OCI-LY7 (cell line): ENCODE data around the gene ACAT2. TPM values are rescaled to one million over a fixed set of nuclear protein-coding genes. Genes with fewer than 3 reads are reported as not detected.

Source experiments
- BruUV-seq: library from RNA; stranded (reverse); fragments of 400-500 nt; replicated peaks from 2 replicates; lab custom pipeline; 2021; lab: Mats Ljungman, UMichigan
- CTCF ChIA-PET: fragments of 300-600 bp; sonication (Branson Sonifier 250); formaldehyde crosslinking; loops from one replicate; lab custom pipeline; 2022; ENCODE audit warnings: antibody characterized with exemption; ENCODE audit not compliant: unreplicated experiment; lab: Charles Lee
- POLR2A ChIA-PET: fragments of 300-600 bp; sonication (Branson Sonifier 250); formaldehyde crosslinking; loops from one replicate; lab custom pipeline; 2022; ENCODE audit warnings: antibody characterized with exemption; lab: Charles Lee
- DNase-seq: peaks from one replicate; pipeline ENCODE4 v3.0.0-alpha.2; 2015; ENCODE audit warnings: low spot score
- H2AFZ ChIP-seq: fragments of 200-600 bp; sonication (generic), shearing (Covaris generic); 2 replicates; pipeline ENCODE4 v1.6.1; 2014; ENCODE audit warnings: mild to moderate bottlenecking, antibody characterized with exemption, low read length, moderate library complexity
- H3K27ac ChIP-seq: fragments of 200-600 bp; sonication (generic); 2 replicates; pipeline ENCODE4 v1.5.1; 2014; ENCODE audit warnings: mixed run types, low read depth, mild to moderate bottlenecking, moderate library complexity, low read length, inconsistent platforms; ENCODE audit not compliant: poor library complexity, severe bottlenecking
- H3K36me3 ChIP-seq: fragments of 200-600 bp; sonication (generic); 2 replicates; pipeline ENCODE4 v1.6.1; 2014; ENCODE audit warnings: mild to moderate bottlenecking, antibody characterized with exemption, low read length, moderate library complexity, mixed read lengths; ENCODE audit not compliant: insufficient read depth
- H3K4me1 ChIP-seq: fragments of 200-600 bp; sonication (generic); 2 replicates; pipeline ENCODE4 v1.5.1; 2014; ENCODE audit warnings: mild to moderate bottlenecking, low read length; ENCODE audit not compliant: insufficient read depth, poor library complexity, severe bottlenecking
- H3K4me2 ChIP-seq: fragments of 200-600 bp; sonication (generic); 2 replicates; pipeline ENCODE4 v1.6.1; 2014; ENCODE audit warnings: mild to moderate bottlenecking, low read length
- H3K4me3 ChIP-seq: fragments of 200-600 bp; sonication (generic); 2 replicates; pipeline ENCODE4 v1.5.1; 2014; ENCODE audit warnings: mild to moderate bottlenecking, low read depth, low read length; ENCODE audit not compliant: poor library complexity, severe bottlenecking
- H3K79me2 ChIP-seq: fragments of 200-600 bp; sonication (generic); 2 replicates; pipeline ENCODE4 v1.6.1; 2016; ENCODE audit warnings: low read depth, mild to moderate bottlenecking, low read length, moderate library complexity, mixed read lengths; ENCODE audit not compliant: insufficient read depth
- H3K9me2 ChIP-seq: fragments of 200-600 bp; sonication (generic); 2 replicates; pipeline ENCODE4 v1.6.1; 2016; ENCODE audit warnings: mild to moderate bottlenecking, low read length, mixed read lengths; ENCODE audit not compliant: insufficient read depth
- H3K9me3 ChIP-seq: fragments of 200-600 bp; sonication (generic); 2 replicates; pipeline ENCODE4 v1.6.1; 2014; ENCODE audit warnings: mild to moderate bottlenecking, mixed run types, low read length, mixed read lengths
- H4K20me1 ChIP-seq: fragments of 200-600 bp; sonication (generic); 2 replicates; pipeline ENCODE4 v1.6.1; 2014; ENCODE audit warnings: mild to moderate bottlenecking, antibody characterized with exemption, low read length, moderate library complexity, mixed read lengths; ENCODE audit not compliant: insufficient read depth
- EZH2phosphoT487 ChIP-seq: fragments of 200-600 bp; sonication (generic); IDR thresholded peaks from 2 replicates; pipeline ENCODE4 v1.6.1; 2018; ENCODE audit warnings: low read depth, borderline replicate concordance, mild to moderate bottlenecking, mixed run types, antibody characterized with exemption, low read length, moderate library complexity, mixed read lengths
- intact Hi-C: fragments of 100-400 bp; cut with micrococcal nuclease; formaldehyde crosslinking; loops from one replicate; pipeline ENCODE4 v1.10.0; 2022; ENCODE audit not compliant: unreplicated experiment
- total RNA-seq, 2 experiments: library from RNA; depleted of rRNA in 1 of 2; stranded (reverse); fragments of >200 nt in 1 of 2; shearing (Covaris generic) in 1 of 2; gene quantifications; 2 replicates each; pipeline ENCODE4 v1.2.3, GENCODE V29; 2014 to 2022
- TF ChIP-seq, protein P1 (sequence below): fragments of 200-600 bp; sonication (generic); conservative IDR thresholded peaks from 2 replicates; pipeline ENCODE4 v1.5.1; 2014; ENCODE audit warnings: mild to moderate bottlenecking, antibody characterized with exemption, low read length, moderate library complexity, mixed read lengths

The ACAT2 gene
- total RNA-seq, 2 experiments from 2014 or later: 42.4 to 110 TPM

DNA sequence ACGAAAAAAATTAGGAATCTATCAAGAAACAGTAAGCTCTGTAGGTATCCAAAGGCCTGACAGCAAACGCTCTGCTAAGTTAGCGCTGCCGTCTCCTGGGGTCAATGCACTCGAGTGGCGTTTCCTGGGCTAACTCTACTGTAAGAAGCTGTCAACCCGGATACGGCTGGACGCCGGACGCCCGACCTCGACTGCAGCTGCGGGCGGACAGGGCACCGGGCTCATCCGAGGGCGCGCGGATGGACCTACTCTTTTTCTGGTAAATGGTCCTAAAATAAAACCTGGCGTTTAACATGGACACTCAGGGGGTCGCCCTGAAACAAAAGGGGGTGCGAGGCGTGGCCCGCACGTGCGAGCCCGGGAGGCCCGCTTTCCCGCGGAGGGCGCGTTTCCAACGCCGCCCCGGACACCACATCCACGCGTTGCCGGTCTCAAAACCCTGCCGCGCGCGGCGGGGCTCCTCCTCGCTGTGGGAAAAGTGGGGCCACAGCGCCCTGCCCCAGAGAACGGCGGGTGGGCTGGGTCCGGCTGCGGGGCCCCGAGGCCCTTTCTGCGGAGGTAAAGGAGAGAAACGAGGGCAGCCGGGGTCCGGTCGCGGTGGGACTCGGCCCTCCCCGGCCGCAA lies 27.0 kb downstream of the ACAT2 start:
- DNase-seq: peak; percentile 67
- H3K36me3 ChIP-seq: peaks cover 86% of the 10 kb centered on the region
- CTCF ChIA-PET: interaction anchor here (0.6 kb wide), 1 partner anchor 70 kb away, joined by 3 read pairs; no protein-coding TSS in a partner anchor
- TF ChIP-seq, protein P1, sequence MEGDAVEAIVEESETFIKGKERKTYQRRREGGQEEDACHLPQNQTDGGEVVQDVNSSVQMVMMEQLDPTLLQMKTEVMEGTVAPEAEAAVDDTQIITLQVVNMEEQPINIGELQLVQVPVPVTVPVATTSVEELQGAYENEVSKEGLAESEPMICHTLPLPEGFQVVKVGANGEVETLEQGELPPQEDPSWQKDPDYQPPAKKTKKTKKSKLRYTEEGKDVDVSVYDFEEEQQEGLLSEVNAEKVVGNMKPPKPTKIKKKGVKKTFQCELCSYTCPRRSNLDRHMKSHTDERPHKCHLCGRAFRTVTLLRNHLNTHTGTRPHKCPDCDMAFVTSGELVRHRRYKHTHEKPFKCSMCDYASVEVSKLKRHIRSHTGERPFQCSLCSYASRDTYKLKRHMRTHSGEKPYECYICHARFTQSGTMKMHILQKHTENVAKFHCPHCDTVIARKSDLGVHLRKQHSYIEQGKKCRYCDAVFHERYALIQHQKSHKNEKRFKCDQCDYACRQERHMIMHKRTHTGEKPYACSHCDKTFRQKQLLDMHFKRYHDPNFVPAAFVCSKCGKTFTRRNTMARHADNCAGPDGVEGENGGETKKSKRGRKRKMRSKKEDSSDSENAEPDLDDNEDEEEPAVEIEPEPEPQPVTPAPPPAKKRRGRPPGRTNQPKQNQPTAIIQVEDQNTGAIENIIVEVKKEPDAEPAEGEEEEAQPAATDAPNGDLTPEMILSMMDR: no peak
- TF ChIP-seq EZH2phosphoT487: no peak
- H3K4me1 ChIP-seq: peaks cover 55% of the 10 kb centered on the region
- peak overlapping the region; percentile 98 for H3K4me2 ChIP-seq
- no peak overlapping the region for H2AFZ ChIP-seq
- H4K20me1 ChIP-seq: peaks cover 52% of the 10 kb centered on the region
- H3K9me3 ChIP-seq: no peaks in the 10 kb centered on the region
- intact Hi-C loops: loop anchor here (1.0 to 2.0 kb wide), 3 partner anchors 27 to 96 kb away; partner anchors contain the start of genes ACAT2, SOD2 and WTAP
- H3K79me2 ChIP-seq: peaks cover 90% of the 10 kb centered on the region
- H3K4me3 ChIP-seq: peak overlapping the region; percentile 99
- POLR2A ChIA-PET: interaction anchor here (0.7 to 3.5 kb wide), 6 partner anchors 14 to 66 kb away, joined by 3 to 48 read pairs (median 6); partner anchors contain the start of genes ACAT2 and WTAP
- no peaks in the 10 kb centered on the region for H3K9me2 ChIP-seq
- peak overlapping the region; percentile 88 for H3K27ac ChIP-seq
- BruUV-seq: no TSS peak

DNA sequence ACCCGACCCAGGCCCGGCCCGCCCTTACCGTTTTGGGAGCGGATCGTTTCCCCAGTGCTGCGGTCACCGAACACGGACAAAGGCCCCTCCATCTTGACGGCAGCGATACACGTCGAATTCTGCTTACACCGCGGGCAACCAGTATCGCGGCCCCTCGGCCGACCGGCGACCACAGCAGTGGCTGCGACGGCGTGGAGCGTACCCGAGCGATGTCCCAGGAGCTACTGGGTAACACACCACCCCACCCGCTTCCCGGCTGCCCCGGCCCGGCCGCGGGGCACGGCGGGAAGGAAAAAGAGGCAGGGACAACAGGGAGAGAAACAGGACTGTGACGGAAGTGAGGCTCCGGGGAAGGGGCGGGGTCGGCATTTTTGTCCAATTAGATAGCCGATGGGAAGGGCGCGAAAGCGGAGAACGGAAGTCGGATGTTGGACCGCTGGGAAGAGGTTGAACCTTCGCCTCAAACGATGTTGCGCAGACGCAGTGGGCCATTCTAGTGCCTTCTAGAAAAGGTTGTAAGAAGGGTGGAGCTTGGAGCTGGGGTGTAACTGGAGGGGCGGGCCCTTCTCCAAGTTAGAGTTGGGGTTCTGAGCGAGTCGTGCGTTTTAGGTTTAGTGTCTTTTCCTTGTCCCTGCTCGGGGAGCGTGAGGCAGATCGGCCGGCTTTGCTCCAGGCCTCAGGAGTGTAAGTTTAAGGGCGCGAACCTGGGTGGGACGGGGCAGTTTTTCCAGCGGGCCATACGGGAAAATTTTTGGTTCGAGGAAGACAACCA lies 27.7 kb downstream of the ACAT2 start, which contains the start of gene TCP1:
TSS of gene TCP1 (minus strand) at position 226 of the 772 bp plus-strand sequence. CDS start at position 92, 134 bp downstream.
- H3K36me3 ChIP-seq: peaks cover 86% of the 10 kb centered on the region
- TF ChIP-seq EZH2phosphoT487: no peak
- TF ChIP-seq, protein P1: no peak
- H2AFZ ChIP-seq: peak within 1 kb of the TSS; percentile 81; the same call in 1 of the 2 replicates
- DNase-seq: peak; percentile 99
- peaks cover 62% of the 10 kb centered on the region for H3K4me1 ChIP-seq
- peak within 1 kb of the TSS; percentile 88 for H3K27ac ChIP-seq
- intact Hi-C loops: loop anchor here (1.0 to 10.0 kb wide), 5 partner anchors 27 to 175 kb away; partner anchors contain the start of genes ACAT2, IGF2R, SOD2 and WTAP
- no peaks in the 10 kb centered on the region for H3K9me3 ChIP-seq
- POLR2A ChIA-PET: interaction anchor here (0.7 to 3.5 kb wide), 26 partner anchors 8 to 572 kb away, joined by 3 to 48 read pairs (median 4); partner anchors contain the start of genes ACAT2 and WTAP
- no TSS peak for BruUV-seq
- no peaks in the 10 kb centered on the region for H3K9me2 ChIP-seq
- peaks cover 90% of the 10 kb centered on the region for H3K79me2 ChIP-seq
- H3K4me2 ChIP-seq: peak within 1 kb of the TSS; percentile 98
- peaks cover 49% of the 10 kb centered on the region for H4K20me1 ChIP-seq
- CTCF ChIA-PET: interaction anchor here (0.6 to 0.7 kb wide), 2 partner anchors 71 to 98 kb away, joined by 3 read pairs; no protein-coding TSS in a partner anchor
- peak within 1 kb of the TSS; percentile 99 for H3K4me3 ChIP-seq
